Measurements from ENCODE around the gene TMEM108. TPM values are rescaled to one million over a fixed set of nuclear protein-coding genes. Genes with fewer than 3 reads are reported as not detected.
A peak's percentile ranks its signal among the peaks of the same experiment; 100 is the strongest.

Gene TMEM108
- total RNA-seq, 6 experiments from 2014 or later, result not detected

DNA sequence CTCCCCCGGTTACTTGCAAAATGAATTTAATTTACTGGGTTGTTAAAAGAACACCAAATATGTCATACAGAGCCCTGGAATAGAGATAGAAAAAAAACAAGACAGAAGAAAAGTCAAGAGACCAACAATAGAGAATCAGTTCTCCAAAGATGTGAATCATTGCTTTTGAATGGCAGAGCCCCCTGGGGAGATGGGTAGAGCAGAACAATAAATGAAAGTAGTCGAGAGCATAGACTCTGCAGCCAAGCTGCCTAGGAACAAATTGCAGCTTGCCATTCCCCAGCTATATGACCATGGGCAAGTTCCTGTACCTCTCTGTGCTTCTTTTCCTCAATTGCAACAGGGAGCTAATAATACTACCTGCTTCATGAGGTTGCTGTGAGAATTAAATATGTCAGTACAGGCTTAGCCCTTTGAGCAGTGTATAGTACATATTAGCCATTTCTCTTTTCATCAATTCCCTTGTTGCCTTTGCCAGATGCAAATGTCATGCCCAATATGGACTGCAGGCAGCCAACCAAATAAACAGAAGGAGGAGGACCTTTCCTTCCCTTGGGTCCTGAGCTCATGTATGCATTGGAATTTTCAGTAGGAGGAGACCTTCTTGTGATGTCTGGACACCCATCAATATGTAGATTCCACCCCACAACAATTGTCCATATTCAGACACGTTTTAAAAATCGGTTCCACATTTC lies 336.7 kb downstream of the TMEM108 start:
- H3K27me3 Mint-ChIP-seq (ENCODE audit: insufficient read depth), result peaks cover 11% of the 10 kb centered on the region
- no peaks in the 10 kb centered on the region for H3K36me3 Mint-ChIP-seq (ENCODE audit: low read depth)
- no peaks in the 10 kb centered on the region for H3K4me1 Mint-ChIP-seq (ENCODE audit: low read depth)
- TF ChIP-seq, protein P1, sequence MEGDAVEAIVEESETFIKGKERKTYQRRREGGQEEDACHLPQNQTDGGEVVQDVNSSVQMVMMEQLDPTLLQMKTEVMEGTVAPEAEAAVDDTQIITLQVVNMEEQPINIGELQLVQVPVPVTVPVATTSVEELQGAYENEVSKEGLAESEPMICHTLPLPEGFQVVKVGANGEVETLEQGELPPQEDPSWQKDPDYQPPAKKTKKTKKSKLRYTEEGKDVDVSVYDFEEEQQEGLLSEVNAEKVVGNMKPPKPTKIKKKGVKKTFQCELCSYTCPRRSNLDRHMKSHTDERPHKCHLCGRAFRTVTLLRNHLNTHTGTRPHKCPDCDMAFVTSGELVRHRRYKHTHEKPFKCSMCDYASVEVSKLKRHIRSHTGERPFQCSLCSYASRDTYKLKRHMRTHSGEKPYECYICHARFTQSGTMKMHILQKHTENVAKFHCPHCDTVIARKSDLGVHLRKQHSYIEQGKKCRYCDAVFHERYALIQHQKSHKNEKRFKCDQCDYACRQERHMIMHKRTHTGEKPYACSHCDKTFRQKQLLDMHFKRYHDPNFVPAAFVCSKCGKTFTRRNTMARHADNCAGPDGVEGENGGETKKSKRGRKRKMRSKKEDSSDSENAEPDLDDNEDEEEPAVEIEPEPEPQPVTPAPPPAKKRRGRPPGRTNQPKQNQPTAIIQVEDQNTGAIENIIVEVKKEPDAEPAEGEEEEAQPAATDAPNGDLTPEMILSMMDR (IDR thresholded peaks at IDR 0.05), result no peak
- no peaks in the 10 kb centered on the region for H3K9me3 Mint-ChIP-seq
- DNase-seq, result no peak
- H3K27ac Mint-ChIP-seq, result no peak overlapping the region
- H3K4me3 Mint-ChIP-seq, result no peak overlapping the region

DNA sequence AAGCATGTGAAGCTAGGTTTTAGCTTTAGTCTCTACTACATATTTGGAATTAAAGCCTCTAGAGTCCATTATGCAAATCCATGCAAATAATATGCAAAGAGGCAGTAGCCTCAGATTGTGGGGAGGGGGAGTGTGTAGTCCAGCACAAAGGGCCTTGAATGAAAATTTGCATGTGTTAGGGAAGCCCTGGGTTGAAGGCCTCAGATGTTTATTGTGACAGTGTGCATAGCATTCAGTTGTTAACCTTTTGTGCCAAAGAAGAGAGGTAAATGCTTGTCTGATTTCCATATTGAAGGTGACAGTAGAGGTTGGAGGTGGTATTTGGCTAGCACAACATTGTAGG lies 337.2 kb downstream of the TMEM108 start:
- DNase-seq, result no peak
- Mint-ChIP-seq H3K27ac (no peak overlapping the region), H3K4me1 (ENCODE audit: low read depth) (no peaks in the 10 kb centered on the region), H3K4me3 (no peak overlapping the region), H3K27me3 (ENCODE audit: insufficient read depth) (peaks cover 11% of the 10 kb centered on the region), H3K9me3 (no peaks in the 10 kb centered on the region), H3K36me3 (ENCODE audit: low read depth) (no peaks in the 10 kb centered on the region)
- TF ChIP-seq, protein P1 (IDR thresholded peaks at IDR 0.05), result no peak

DNA sequence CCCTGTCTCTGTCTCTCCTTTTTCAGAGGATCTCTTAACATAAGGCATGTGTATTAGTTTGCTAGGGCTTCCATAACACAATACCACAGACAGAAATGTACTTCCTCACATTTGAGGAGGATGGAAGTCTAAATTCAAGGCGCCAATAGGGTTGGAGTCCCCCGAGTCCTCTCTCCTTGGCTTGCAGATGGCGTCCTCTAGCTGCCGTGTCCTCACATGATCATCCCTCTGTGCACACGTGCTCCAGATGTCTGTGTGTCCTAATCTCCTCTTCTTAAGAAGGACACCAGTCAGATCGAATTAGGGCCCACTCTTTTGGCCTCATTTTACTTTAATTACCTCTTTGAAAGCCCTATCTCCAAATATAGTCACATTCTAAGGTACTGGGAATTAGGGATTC lies 338.6 kb downstream of the TMEM108 start:
- no peak overlapping the region for H3K4me3 Mint-ChIP-seq
- TF ChIP-seq, protein P1 (IDR thresholded peaks at IDR 0.05), result no peak
- DNase-seq, result no peak
- no peaks in the 10 kb centered on the region for H3K4me1 Mint-ChIP-seq (ENCODE audit: low read depth)
- H3K36me3 Mint-ChIP-seq (ENCODE audit: low read depth), result no peaks in the 10 kb centered on the region
- H3K27ac Mint-ChIP-seq, result no peak overlapping the region
- H3K27me3 Mint-ChIP-seq (ENCODE audit: insufficient read depth), result peaks cover 20% of the 10 kb centered on the region
- H3K9me3 Mint-ChIP-seq, result no peaks in the 10 kb centered on the region

DNA sequence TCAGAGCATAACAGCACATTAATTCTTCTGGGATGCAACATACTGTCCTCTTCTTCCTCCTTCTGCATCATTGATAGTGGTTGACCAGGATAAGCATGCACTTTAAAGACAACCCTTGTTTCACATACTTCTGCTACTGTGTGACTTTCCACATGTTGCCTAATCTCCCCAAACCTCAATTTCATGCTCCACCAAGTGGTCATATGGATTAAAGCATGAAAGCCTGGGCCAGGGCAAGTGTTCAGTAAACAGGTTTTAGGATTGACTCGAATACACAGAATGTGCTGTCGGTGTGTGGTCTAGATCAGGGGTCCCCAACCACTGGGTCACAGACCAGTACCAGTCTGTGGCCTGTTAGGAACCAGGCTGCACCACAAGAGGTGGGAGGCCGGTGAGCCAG lies 339.2 kb downstream of the TMEM108 start:
- no peaks in the 10 kb centered on the region for H3K4me1 Mint-ChIP-seq (ENCODE audit: low read depth)
- no peaks in the 10 kb centered on the region for H3K36me3 Mint-ChIP-seq (ENCODE audit: low read depth)
- H3K27me3 Mint-ChIP-seq (ENCODE audit: insufficient read depth), result peaks cover 26% of the 10 kb centered on the region
- TF ChIP-seq, protein P1 (IDR thresholded peaks at IDR 0.05), result peak; percentile 68
- H3K27ac Mint-ChIP-seq, result no peak overlapping the region
- no peak overlapping the region for H3K4me3 Mint-ChIP-seq
- no peaks in the 10 kb centered on the region for H3K9me3 Mint-ChIP-seq
- DNase-seq, result peak; percentile 49

DNA sequence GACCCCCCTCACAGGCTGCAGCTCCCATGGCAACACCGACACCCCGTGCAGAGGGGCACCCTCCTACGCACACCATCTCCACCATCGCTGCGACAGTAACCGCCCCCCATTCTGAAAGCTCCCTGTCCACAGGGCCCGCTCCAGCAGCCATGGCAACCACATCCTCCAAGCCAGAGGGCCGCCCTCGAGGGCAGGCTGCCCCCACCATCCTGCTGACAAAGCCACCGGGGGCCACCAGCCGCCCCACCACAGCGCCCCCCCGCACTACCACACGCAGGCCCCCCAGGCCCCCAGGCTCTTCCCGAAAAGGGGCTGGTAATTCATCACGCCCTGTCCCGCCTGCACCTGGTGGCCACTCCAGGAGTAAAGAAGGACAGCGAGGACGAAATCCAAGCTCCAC lies 341.7 kb downstream of the TMEM108 start:
- Mint-ChIP-seq H3K4me3 (no peak overlapping the region), H3K27ac (no peak overlapping the region), H3K9me3 (no peaks in the 10 kb centered on the region), H3K36me3 (ENCODE audit: low read depth) (no peaks in the 10 kb centered on the region), H3K27me3 (ENCODE audit: insufficient read depth) (peaks cover 26% of the 10 kb centered on the region), H3K4me1 (ENCODE audit: low read depth) (peaks cover 11% of the 10 kb centered on the region; the same call in 1 of the 2 replicates)
- DNase-seq, result no peak
- TF ChIP-seq, protein P1 (IDR thresholded peaks at IDR 0.05), result no peak

All from HFFc6 (cell line).